Activated CD8-positive, alpha-beta memory T cell treated with anti-CD3 and anti-CD28 coated beads, Interleukin-2, amount 50 U/mL, for 24 hours (primary cell): ENCODE measurements around the gene PRKG1.
"Not testable (repeated sequence)": the region's sequence is repeated elsewhere in the genome, so short reads cannot be mapped to it uniquely, and the experiment has no call there.

ENCODE experiments used
- DNase-seq: peaks from one replicate; pipeline ENCODE4 v3.0.0-alpha.2; 2020; ENCODE audit errors: extremely low read depth

The PRKG1 gene

DNA sequence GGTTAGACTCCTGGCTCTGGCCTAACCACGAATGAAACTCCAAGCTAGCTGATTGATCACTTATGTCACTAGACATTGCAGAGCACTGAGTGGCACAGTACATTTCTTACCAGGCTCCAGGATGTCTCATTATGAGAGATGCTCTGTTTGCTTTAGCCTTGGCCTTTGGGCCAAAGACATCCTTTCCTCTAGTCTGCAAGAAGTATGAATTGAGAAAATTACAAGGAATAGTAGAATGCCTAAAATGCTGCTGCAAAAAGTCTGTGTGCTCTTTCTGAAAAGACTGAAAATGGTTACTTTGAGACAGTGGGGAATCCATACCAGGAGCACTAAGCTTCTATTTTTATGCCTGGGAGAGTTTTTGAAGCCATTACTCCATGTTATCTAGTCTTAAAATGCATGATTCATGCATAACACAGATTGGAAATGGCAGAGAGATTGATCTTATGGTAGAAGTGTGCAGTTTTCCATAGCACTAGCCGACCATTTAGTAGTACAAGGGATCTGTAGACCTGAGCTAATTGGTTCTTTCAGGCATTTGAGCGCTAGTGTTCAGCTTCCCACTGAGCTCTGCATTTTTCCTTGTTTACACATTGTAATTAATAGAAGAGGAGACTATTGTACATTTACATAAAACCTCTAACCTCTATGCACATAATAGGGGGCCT is 303.8 kb downstream of the PRKG1 start:
- no peak for DNase-seq

DNA sequence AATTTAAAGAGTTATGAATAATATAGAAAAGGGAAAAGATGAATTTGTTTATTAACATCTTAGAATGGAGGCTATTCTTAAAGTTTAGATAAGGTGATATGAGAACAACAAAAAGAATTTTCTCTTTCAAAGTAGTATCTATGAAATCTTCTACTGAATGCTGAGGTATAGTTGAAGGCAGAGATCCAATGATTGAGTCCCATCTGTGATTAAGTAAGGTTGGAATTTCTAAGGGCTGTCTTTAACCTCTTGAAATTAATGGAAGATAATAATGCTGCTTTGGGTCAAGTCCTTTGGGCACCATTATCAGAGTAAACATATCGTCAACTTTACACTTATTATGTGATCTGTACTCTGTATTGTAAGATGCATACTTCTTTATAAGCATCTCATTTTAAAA is 307.9 kb downstream of the PRKG1 start:
- no peak for DNase-seq

DNA sequence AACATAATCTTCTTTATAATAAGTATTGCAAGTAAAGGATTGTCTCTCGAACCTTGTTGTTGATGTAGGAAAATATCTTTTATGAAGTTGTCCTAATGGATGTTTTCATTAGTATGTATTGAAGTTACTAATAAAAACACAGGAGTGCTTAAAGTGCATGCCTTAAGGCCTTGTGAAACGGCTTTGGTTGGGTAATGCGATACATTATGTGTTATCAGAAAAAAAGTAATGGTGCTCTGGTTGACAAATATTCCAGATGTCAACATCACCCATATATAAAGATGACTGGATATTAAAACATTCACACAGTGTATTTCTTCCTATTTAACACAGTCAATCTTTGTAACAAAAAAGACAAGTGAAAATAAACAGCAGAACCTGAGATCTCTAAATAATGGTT is 310.7 kb downstream of the PRKG1 start:
- DNase-seq, result no peak

DNA sequence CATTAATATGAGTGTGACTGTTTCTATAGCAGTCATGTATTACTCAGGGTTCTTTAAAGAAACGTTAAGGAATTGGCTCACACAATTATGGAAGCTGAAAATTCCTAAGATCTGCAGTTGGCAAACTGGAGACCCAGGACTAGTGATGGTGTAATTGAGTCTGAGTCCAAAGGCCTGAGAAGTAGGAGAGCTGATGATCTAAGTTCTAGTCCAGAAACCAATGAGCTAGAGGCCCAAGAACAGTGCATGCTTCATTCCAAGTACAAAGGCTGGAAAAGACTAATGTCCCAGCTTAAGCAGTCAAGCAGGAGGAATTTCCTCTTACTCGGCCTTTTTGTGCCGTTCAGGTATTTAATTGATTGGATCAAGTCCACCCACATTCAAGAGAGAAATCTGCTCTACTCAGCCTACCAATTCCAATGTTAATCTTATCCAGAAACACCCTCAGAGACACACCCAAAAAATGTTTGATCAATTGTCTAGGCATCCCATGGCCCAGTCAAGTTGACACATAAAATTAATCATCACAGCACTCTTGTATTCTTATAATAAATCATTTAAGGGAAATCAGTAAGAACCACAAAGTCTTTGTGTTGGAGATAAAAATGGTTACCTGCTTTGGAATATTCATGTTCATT is 312.1 kb downstream of the PRKG1 start:
- no peak for DNase-seq

DNA sequence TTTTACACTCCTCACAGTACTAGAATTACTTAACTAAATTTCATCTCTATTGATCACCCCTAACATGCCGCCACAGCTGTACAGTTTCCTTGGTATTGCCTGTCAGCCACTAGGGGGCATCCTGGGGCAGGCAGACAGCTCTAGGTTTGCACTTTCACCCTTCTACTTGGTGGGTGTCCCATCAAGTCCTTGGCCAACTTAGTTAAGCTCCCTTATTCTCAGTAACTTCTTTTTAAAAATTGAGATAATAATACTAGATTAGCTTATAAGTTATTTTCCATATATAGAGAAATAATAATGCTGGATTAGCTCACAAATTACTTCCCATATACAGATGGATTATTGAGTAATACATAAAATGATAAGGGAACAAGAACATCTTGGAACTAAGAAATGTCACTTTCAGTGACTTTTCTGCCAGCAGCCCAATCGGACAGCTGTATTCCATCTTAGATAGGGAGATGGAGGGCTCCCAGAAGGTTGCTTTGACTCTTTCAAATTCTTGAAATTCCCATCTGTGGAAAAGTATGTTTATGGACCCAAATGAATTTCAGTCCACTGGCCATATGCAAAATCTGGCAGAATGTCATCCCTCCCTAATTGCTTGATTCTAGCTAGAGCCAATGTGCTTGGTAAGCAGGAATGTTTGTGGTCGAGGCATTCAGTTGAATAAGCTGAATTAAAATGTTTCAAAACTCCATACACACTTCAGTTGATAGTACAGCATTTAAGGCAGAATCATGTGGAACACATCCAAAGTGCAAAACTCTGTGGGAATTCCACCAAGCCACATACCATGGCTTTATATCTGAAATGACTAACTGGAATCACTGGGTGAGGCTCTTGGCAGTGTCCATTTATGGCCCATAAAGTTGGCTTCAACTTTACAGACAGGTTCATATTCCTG is 315.4 kb downstream of the PRKG1 start:
- DNase-seq, result no peak

DNA sequence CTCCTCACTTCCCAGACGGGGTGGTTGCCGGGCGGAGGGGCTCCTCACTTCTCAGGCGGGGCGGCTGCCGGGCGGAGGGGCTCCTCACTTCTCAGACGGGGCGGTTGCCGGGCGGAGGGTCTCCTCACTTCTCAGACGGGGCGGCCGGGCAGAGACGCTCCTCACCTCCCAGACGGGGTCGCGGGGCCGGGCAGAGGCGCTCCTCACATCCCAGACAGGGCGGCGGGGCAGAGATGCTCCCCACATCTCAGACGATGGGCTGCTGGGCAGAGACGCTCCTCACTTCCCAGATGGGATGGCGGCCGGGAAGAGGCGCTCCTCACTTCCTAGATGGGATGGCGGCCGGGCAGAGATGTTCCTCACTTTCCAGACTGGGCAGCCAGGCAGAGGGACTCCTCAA is 318.7 kb downstream of the PRKG1 start:
- not testable (repeated sequence) for DNase-seq

DNA sequence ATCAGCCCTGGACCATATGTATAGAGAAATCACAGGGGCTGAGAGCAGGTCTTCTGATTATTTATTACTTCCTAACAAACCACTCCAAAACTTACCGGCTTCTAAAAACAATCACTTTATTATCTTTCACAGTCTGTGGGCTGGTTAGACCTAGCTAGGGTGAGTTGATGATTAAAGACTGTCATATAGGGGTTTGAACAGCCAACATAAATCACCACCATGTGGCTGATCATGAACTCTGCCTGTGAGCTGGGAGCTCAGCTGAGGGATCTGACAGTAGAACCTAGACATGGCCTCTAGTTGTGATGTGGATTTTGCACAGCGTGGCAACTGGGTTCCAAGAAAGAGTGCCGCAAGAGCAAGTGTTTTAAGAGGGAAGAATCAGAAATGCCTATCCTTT is 319.8 kb downstream of the PRKG1 start:
- no peak for DNase-seq

DNA sequence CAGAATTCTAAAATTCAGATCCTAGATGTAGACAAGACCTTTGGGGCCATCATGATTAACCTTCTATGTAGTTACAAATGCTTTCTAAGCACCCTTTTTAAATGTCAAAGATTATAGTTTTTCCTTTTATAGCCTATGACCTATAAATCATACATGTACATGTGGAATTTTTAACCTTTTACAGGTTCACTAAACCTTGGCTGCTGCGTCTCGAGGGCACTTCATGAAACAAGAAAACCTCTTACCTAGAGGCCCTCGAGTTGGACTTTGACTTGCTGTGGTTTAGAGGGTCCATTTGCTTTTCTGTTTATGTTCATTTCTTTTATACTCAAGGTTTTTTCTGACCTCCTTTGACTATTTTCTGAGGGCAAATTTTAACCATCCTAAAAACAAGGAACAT is 323.0 kb downstream of the PRKG1 start:
- no peak for DNase-seq

DNA sequence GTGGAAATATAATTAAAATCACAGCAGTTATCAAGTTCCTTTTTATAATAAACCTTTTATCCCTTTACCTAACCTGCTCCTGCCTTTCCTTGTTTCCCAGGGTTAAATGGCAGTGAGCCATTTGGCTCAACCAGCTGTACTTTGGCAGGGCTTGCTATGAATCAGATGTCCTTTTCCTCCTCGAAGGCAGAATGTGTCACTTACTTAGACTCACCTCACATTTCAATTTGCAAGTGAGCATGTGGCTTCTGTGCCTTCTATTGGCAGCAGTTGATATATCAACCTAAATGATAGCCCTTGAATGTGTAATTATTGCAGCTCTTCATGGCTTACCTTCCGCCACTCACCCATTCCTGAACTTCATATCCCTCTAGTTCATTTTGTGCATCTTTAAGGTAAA is 323.4 kb downstream of the PRKG1 start:
- DNase-seq, result no peak

DNA sequence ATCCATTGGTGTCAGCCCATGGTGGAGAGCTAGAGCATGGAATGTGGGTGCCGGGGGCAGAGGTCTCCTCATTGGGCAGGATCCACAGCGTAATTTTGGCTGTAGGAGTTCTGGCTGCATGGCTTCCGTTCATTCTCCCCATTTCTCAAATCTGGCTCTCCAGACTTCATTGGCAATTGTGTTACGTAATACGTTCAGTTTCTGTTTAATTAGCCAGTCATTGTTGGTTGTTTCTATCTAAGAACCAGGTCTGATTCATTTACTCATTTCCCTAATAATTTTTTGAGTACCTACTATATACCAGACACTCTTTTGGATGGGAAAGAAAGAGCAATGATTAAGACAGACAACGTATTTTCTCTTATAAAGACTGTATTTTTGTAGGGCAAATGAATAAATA is 325.6 kb downstream of the PRKG1 start:
- no peak for DNase-seq

DNA sequence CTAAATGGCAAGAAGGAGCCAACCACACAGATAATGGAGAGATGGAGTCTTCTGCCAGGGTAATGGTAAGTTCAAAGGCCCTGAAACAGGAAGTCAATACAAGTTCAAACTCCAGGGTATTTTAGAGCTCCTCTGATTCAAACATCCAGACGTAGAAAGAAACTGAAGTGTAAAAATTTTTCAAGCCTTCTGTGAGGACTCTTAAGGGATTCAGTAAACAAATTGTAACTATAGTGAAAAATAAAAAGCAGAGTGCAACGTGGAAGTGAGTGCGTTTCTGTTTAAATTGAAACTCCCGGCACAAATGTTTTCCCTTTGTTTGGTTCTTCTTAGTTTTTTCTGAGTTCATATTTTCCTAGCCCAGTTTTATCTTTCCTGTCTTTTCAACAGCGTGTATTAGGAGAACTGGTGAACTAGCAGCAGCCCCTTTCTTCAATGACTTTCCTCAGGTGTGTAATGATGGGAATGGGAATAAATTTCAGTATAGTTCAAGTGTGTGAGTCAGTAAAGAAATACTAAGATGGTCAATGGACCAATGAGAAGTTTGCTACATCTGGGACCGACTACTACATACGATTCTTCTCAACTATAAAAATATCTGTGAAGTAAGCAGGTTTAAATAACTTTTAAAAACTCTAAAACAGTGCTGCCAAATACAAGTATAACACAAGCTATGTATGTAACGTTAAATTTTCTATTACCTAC is 326.3 kb downstream of the PRKG1 start:
- no peak for DNase-seq

DNA sequence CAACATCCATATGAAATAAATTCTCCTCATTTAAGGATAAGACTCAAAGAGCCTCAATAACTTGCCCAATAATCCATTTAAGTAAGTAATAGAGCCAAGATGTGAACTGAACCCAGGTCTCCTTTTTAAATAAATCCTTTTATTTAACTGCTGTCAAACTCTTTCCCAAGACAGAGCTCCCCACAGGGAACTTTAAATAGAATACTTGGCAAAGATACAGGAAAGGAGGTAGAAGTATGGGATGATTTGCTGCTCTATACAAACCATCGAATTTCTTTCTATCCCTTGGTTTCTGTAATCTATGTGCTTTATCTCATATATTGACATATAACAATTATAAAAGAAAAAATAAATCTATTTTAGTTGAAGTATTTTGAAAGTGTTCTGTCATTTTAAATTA is 329.2 kb downstream of the PRKG1 start:
- no peak for DNase-seq

DNA sequence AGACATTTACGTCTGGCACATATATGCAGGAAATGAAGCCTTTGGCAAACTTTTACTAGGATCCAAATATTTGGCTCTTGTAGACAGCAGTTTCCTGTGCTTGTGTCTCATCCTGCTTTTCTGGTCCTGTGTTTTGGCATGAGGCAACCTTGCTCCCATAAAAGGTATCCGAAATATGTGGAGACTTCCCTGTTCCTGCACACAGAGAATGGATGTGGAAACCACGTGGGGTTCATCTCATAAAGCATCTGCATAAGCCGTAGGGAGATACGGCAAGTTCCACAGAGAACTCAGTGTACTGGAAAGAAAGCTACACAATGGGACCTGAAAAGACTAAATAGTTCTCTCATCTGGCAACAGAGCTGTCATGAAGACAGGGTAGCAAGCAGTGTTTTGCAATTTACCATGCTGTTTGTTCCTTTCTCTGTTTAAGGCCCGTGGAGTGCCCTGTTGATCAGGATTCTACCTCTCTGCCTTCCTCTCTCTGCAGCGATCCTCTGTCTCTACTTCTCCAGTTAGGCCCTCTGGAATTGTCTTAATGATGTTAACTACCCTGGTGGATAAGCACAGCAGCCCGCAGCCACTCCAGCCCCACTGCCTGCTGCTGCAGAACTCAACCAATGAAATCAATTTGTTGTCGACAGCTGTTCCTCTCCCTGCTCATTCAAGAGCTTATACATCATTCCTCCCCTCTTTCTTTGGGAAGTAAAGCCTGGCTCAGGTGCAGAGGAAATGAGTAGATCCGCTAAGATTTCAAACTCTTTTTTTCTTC is 331.5 kb downstream of the PRKG1 start:
- DNase-seq, result no peak

DNA sequence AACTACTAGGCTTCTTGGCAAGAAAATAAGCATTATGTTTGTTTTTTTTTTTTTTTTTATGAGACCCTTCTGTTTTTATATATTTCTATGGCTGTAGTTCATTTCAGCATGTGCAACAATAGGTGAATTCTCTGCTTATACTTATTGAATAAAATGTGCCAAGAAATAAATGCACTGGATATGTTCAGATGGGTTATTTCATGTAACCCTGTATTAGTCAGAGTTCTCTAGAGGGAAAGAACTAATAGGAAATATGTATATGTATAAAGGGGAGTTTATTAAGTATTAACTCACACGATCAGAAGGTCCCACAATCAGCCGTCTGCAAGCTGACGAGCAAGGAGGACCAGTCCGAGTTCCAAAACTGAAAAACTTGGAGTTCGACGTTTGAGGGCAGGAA is 332.3 kb downstream of the PRKG1 start:
- DNase-seq, result no peak

DNA sequence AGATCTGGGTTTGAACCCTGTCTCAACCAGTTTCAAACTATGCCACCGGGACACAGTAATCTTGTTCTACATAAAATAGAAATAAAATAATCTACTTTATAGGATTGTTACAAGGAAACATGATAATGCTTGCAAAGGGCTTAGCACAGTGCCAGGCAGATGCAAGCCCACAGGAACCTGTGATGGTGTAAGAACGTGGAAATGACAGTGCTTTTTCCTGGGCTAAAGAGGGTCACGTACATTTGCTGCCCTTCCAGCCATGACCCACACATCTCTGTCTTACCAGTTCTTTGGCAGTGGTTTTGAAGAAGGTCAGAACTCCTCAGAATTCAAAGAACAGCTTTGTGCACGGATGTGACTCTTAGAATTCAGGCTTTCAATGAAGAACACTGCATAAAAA is 342.2 kb downstream of the PRKG1 start:
- no peak for DNase-seq

DNA sequence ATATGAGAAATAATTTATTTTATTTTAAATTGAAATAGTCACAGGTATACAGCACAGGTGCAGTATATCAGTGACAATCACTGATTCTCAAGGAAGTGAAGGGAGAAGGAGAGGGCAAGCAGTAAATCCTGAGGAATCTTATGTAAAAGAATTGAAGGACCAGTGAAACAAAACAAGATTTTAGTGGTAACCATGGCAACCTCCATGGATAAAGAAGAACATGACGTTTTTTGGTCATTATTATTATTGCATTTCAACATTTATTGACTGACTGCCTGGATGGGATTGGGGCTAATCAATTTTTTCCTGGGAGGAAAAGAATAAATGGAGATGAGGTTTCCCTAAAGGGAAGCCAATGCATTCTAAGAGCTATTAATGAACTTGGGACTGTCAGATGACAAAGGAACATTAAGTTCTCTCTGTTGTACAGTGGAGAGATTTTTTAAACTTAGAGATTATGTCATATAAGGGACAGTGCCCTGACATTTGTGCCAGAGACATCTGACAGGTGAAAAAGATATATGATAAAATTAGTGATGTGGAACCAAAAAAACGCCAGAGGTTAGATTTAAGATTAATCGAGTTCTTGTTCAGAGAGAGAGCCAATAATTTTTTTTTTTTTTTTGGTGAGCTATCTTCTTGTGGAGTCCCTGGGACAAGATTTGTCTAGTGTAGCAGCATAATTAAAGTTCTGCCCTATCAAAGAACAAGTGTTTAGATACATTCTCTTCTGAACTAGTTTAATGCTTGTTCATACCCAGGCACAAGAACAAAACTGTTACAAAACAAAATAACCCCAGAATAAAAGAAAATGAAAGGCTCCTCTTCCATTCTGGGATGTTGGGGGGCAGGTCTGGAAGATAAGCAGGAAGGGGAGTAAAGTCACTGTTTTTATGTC is 345.2 kb downstream of the PRKG1 start:
- DNase-seq, result no peak

DNA sequence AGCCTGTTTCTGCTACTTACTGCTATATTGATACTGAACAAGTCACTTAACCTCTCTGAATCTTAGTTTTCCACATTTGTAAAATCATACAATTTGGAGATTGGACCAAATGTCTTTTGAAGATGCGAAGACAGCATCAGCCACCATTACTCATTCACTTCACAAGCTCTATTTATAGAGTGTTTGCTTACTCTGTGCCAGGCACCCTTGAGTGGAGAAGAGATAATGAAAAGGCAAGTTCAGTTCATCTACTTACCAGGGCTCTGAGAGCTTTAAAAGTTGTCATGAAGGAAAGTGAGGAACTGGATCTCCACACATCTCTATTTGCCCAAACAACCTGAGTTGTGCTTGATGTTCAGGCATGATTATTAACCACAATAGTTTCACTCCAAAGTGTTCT is 347.6 kb downstream of the PRKG1 start:
- no peak for DNase-seq

DNA sequence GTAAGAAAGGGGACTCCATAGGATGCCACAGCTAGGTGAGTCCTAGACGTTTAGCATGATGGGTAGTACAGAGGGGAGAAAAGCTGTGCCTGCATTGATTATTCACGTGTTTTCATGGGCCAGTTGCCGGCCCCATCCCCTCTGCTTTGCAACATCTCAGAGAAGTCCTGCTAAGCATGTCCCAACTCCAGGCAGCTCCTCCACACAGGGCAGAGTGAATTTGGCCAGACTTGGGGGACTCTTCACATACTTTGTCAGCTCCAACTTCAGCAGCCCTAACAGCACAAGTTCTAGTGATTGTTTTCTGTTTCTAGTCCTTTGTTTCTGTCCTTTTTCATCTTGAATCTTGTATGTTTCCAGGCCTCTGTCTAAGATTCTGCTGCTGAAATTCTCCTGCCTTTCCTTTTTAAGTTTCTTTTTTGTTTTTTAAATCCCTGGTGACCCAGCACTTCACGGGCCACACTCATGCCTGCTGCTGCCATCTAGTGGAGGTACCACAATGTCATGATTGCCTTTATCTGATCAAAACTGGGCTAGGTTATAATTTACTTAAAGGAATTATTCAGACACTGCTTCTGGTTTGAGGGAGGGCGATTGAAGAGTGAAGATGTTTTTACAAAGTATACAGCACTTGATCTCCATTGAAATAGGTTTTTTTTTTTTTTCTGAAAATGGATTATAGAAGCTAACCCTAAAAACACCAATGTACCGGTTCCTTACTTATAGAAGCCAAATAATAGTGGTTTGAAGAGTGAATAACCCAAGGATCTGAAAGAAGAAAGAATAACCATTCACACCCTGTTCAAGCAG is 348.2 kb downstream of the PRKG1 start:
- DNase-seq, result no peak

DNA sequence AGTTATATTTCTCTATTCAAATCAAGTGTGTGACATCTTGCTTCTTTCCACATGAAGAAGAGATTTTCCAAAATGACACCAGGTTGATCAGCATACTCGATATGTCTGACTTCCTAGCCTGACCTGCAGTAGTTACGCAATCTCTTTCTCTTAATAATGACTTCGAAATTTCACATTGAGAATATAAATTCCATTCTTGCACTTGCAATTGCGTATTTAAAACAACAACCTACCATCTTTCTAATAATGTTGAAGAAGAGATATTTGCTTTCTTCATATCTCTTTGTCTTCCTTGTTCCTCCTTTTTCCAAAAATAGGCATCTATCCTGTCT is 348.8 kb downstream of the PRKG1 start:
- DNase-seq, result no peak

DNA sequence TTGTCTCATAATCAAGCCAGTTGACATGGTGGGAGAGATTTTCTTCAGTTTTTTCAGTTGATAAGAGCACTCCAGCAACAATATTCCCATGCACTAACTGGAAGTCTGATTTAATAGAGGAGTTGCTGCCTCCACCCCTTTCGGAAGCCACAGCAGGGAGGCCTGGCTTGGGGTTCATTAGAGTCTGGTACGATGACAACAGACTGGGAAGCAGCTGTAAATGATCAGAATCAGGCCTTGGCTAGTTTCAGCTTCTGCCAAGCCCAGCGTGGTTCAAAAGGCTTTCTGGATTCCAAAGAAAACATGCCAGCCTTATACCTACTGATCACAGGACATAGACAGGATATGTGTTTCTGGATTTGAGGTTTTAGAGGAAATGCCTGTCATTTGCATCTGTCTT is 351.1 kb downstream of the PRKG1 start:
- DNase-seq, result no peak
